Fibroblast of lung (primary cell): Measurements from ENCODE around the gene ZDHHC8. TPM values are rescaled to one million over a fixed set of nuclear protein-coding genes. Genes with fewer than 3 reads are reported as not detected.

Source experiments
- DNase-seq, 2 donors: peaks; one replicate each; pipeline versions ENCODE4 v3.0.0 to v3.0.0-alpha.2; 2010; ENCODE audit warnings: low read depth in 2 of 2
- H2AFZ ChIP-seq: 2 replicates; pipeline ENCODE4 v1.5.1; 2012; ENCODE audit warnings: low read length, control low read depth, inconsistent platforms
- H3K27ac ChIP-seq: 2 replicates; pipeline ENCODE4 v1.5.1; 2011; ENCODE audit warnings: low read length, control low read depth; ENCODE audit not compliant: insufficient read depth
- H3K27me3 ChIP-seq: 2 replicates; pipeline ENCODE4 v1.5.1; 2011; ENCODE audit warnings: mild to moderate bottlenecking, low read length; ENCODE audit not compliant: control insufficient read depth, insufficient read depth
- H3K36me3 ChIP-seq: 2 replicates; pipeline ENCODE4 v1.5.1; 2011; ENCODE audit warnings: low read length; ENCODE audit not compliant: control insufficient read depth, insufficient read depth
- H3K4me1 ChIP-seq: 2 replicates; pipeline ENCODE4 v1.5.1; 2011; ENCODE audit warnings: low read length; ENCODE audit not compliant: control insufficient read depth, insufficient read depth; ENCODE audit errors: extremely low read depth
- H3K4me2 ChIP-seq: 2 replicates; pipeline ENCODE4 v1.5.1; 2011; ENCODE audit warnings: low read length, control low read depth; ENCODE audit not compliant: insufficient read depth; ENCODE audit errors: extremely low read depth
- H3K4me3 ChIP-seq, 4 experiments: fragments of 200-600 bp in 1 of 4; sonication (generic) in 1 of 4; replicated peaks in 1 of 4; 2 replicates each; pipeline ENCODE4 v1.5.1; 2011 to 2016; ENCODE audit warnings: low read length in 4 of 4, low read depth in 3 of 4, mild to moderate bottlenecking in 3 of 4, control low read depth in 2 of 4, inconsistent platforms in 1 of 4, mixed read lengths in 1 of 4; ENCODE audit not compliant: insufficient read depth in 1 of 4; ENCODE audit errors: control extremely low read depth in 1 of 4
- H3K79me2 ChIP-seq: 2 replicates; pipeline ENCODE4 v1.5.1; 2012; ENCODE audit warnings: mild to moderate bottlenecking, low read length, inconsistent platforms; ENCODE audit not compliant: control insufficient read depth, insufficient read depth
- H3K9ac ChIP-seq: 2 replicates; pipeline ENCODE4 v1.5.1; 2011; ENCODE audit warnings: mild to moderate bottlenecking, low read length, control low read depth; ENCODE audit not compliant: insufficient read depth
- H3K9me3 ChIP-seq: 2 replicates; pipeline ENCODE4 v1.5.1; 2012; ENCODE audit warnings: low read depth, low read length; ENCODE audit not compliant: control insufficient read depth, insufficient read depth
- H4K20me1 ChIP-seq: 2 replicates; pipeline ENCODE4 v1.5.1; 2011; ENCODE audit warnings: low read length; ENCODE audit not compliant: control insufficient read depth, insufficient read depth; ENCODE audit errors: extremely low read depth
- CTCF ChIP-seq, 2 donors: IDR thresholded peaks in 1 of 2; conservative IDR thresholded peaks in 1 of 2; 1 replicate in 1 of 2; 2 replicates in 1 of 2; pipeline ENCODE4 v1.5.1; 2011 to 2012; ENCODE audit warnings: low read length in 2 of 2, control low read depth in 1 of 2, inconsistent platforms in 1 of 2, low read depth in 1 of 2, mild to moderate bottlenecking in 1 of 2
- EZH2 ChIP-seq: IDR thresholded peaks from 2 replicates; pipeline ENCODE4 v1.5.1; 2012; ENCODE audit warnings: low read length, control low read depth, mild to moderate bottlenecking; ENCODE audit errors: missing control alignments
- polyA plus RNA-seq, 2 donors: library from polyadenylated mRNA; depleted of rRNA in 1 of 2; stranded (reverse) in 1 of 2; unstranded in 1 of 2; fragments of >200 nt; gene quantifications; 2 replicates each; pipeline ENCODE4 v1.2.1, GENCODE V29; 2011 to 2012; ENCODE audit warnings: missing spikeins in 1 of 2
- total RNA-seq: library from RNA; depleted of rRNA; stranded (reverse); fragments of >200 nt; gene quantifications from 2 replicates; pipeline ENCODE4 v1.2.1, GENCODE V29; 2014

ZDHHC8 gene
- total and polyA plus RNA-seq, 2 donors (not counting 1 experiment from before 2014, with no cell fraction given), result 6.6 to 26.2 TPM

GRCh38 chr22:20117633-20118299 is 13.8 kb upstream of the ZDHHC8 start:
- peak; percentile 8 to 51 for DNase-seq
- Histone ChIP-seq H3K4me2 (peak overlapping the region; percentile 94), H2AFZ (no peak overlapping the region), H3K27ac (peak overlapping the region; percentile 50), H3K79me2 (peaks cover 74% of the 10 kb centered on the region), H3K4me1 (peaks cover 9% of the 10 kb centered on the region), H3K36me3 (peaks cover 40% of the 10 kb centered on the region), H3K9me3 (no peaks in the 10 kb centered on the region), H3K9ac (peak overlapping the region; percentile 73), H3K27me3 (no peaks in the 10 kb centered on the region), H4K20me1 (no peaks in the 10 kb centered on the region), H3K4me3 (peak overlapping the region; percentile 65 to 94 (median 78))
- TF ChIP-seq EZH2 (no peak), CTCF (conservative IDR thresholded peaks at IDR 0.05 in 1 of 2, IDR thresholded peaks at IDR 0.05 in 1 of 2; ENCODE audit: low read depth in 1 of 2, low read length in 2 of 2) (no peak)

- Histone ChIP-seq H3K4me3 (peak overlapping the region; percentile 65 to 94 (median 78)), H3K36me3 (peaks cover 38% of the 10 kb centered on the region), H2AFZ (no peak overlapping the region), H3K27me3 (no peaks in the 10 kb centered on the region), H3K27ac (peak overlapping the region; percentile 50), H3K79me2 (peaks cover 76% of the 10 kb centered on the region), H3K9ac (peak overlapping the region; percentile 73), H3K9me3 (no peaks in the 10 kb centered on the region), H4K20me1 (no peaks in the 10 kb centered on the region), H3K4me2 (peak overlapping the region; percentile 94), H3K4me1 (peaks cover 9% of the 10 kb centered on the region)
- no peak for DNase-seq
- no peak for TF ChIP-seq CTCF (conservative IDR thresholded peaks at IDR 0.05 in 1 of 2, IDR thresholded peaks at IDR 0.05 in 1 of 2; ENCODE audit: low read depth in 1 of 2, low read length in 2 of 2)
- no peak for TF ChIP-seq EZH2
Measured at GRCh38 chr22:20118300-20119020, 13.1 kb upstream of the ZDHHC8 start.

GRCh38 chr22:20121856-20122415 is 9.7 kb upstream of the ZDHHC8 start:
- peaks cover 31% of the 10 kb centered on the region for H3K36me3 ChIP-seq
- peaks cover 59% of the 10 kb centered on the region for H3K79me2 ChIP-seq
- H4K20me1 ChIP-seq, result no peaks in the 10 kb centered on the region

More at GRCh38 chr22:20121856-20122415, 9.7 kb upstream of the ZDHHC8 start:
- TF ChIP-seq CTCF (conservative IDR thresholded peaks at IDR 0.05 in 1 of 2, IDR thresholded peaks at IDR 0.05 in 1 of 2; ENCODE audit: low read depth in 1 of 2, low read length in 2 of 2) (no peak), EZH2 (no peak)
- H3K4me2 ChIP-seq, result no peak overlapping the region
- no peaks in the 10 kb centered on the region for H3K27me3 ChIP-seq
- no peak overlapping the region for H3K27ac ChIP-seq
- DNase-seq, result no peak
- H3K9ac ChIP-seq, result no peak overlapping the region
- no peaks in the 10 kb centered on the region for H3K9me3 ChIP-seq
- peaks cover 6% of the 10 kb centered on the region for H3K4me1 ChIP-seq
- H2AFZ ChIP-seq, result no peak overlapping the region
- H3K4me3 ChIP-seq, result no peak overlapping the region
